SJSA1 (cell line): ENCODE measurements around the gene PRKD3. TPM values are rescaled to one million over a fixed set of nuclear protein-coding genes. Genes with fewer than 3 reads are reported as not detected.
"Not testable (repeated sequence)": the region's sequence is repeated elsewhere in the genome, so short reads cannot be mapped to it uniquely, and the experiment has no call there.

Experiments used
- DNase-seq, 2 experiments: peaks; one replicate each; pipeline ENCODE4 v3.0.0-alpha.2; 2015 to 2020; ENCODE audit warnings: low spot score in 2 of 2, low read depth in 1 of 2
- H3K27ac ChIP-seq: fragments of 250-450 bp; sonication (Bioruptor Pico); 2 replicates; pipeline ENCODE4 v1.5.1; 2020; ENCODE audit warnings: mild to moderate bottlenecking, moderate library complexity
- H3K27me3 ChIP-seq: fragments of 250-450 bp; sonication (Bioruptor Pico); replicated peaks from 2 replicates; pipeline ENCODE4 v1.5.1; 2020; ENCODE audit warnings: mild to moderate bottlenecking, moderate library complexity
- H3K36me3 ChIP-seq: fragments of 250-450 bp; sonication (Bioruptor Pico); 2 replicates; pipeline ENCODE4 v1.5.1; 2020; ENCODE audit warnings: mild to moderate bottlenecking
- H3K4me1 ChIP-seq: fragments of 250-450 bp; sonication (Bioruptor Pico); replicated peaks from 2 replicates; pipeline ENCODE4 v1.6.1; 2021; ENCODE audit warnings: mild to moderate bottlenecking
- H3K4me3 ChIP-seq: fragments of 250-450 bp; sonication (Bioruptor Pico); 2 replicates; pipeline ENCODE4 v1.5.1; 2020; ENCODE audit warnings: mild to moderate bottlenecking
- H3K9me3 ChIP-seq: fragments of 250-450 bp; sonication (Bioruptor Pico); replicated peaks from 2 replicates; pipeline ENCODE4 v1.5.1; 2020; ENCODE audit warnings: mild to moderate bottlenecking
- total RNA-seq: library from RNA; depleted of rRNA; stranded (reverse); fragments of >200 nt; shearing (Covaris generic); gene quantifications from 2 replicates; pipeline ENCODE4 v1.2.3, GENCODE V29; 2014

PRKD3 gene
- total RNA-seq, 1 experiment from 2014 or later: 78.9 TPM

DNA sequence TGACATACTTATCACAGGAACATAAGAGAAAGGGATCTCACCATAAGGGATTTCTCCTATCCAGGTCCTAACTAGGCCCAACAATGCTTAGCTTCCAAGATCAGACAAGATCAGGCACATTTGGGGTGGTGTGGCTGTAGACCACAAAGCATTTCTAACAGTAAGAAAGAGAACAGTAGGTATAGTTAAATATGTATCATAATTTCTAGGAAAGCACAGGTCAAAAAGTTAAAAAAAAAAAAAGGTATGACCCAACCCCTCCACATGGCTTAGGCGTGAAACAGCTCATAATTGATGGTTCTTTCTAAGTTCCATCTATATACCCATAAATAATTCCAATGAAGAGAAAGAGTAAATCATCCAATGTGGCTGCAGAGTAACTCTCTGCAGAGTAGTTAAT, 6.9 kb downstream of the PRKD3 start:
- H3K4me1 ChIP-seq: peaks cover 17% of the 10 kb centered on the region
- no peaks in the 10 kb centered on the region for H3K9me3 ChIP-seq
- DNase-seq: no peak
- no peak overlapping the region for H3K27ac ChIP-seq
- H3K4me3 ChIP-seq: no peak overlapping the region
- no peaks in the 10 kb centered on the region for H3K27me3 ChIP-seq
- peaks cover 57% of the 10 kb centered on the region for H3K36me3 ChIP-seq

DNA sequence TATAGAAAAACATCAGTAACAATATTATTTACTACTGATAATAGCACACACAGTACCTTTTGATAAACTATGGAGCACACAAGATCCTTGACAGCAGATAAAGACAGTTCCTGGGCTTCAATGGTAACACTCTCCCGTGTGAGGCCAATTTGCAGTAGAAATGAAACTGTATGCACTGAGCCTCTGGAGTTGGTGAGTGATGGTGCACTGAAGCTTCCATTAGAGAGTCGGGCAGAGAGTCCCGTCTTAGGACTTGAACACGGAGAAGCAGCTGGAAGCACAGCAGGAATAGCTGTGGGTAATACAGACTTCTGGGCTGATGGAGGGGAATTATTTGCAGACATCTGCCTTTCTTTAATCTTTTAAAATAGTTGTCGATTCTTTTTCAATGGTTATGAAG, 8.5 kb downstream of the PRKD3 start:
- Histone ChIP-seq H3K4me1 (peaks cover 4% of the 10 kb centered on the region; the same call in 1 of the 2 replicates), H3K9me3 (no peaks in the 10 kb centered on the region), H3K27ac (no peak overlapping the region), H3K36me3 (peaks cover 44% of the 10 kb centered on the region), H3K27me3 (no peaks in the 10 kb centered on the region), H3K4me3 (no peak overlapping the region)
- DNase-seq: no peak

- Histone ChIP-seq H3K36me3 (peaks cover 41% of the 10 kb centered on the region), H3K9me3 (no peaks in the 10 kb centered on the region), H3K4me3 (no peak overlapping the region), H3K27me3 (no peaks in the 10 kb centered on the region), H3K27ac (no peak overlapping the region), H3K4me1 (peaks cover 4% of the 10 kb centered on the region; the same call in 1 of the 2 replicates)
- no peak for DNase-seq
Measured at GRCh38 chr2:37315364-37315763, 9.3 kb downstream of the PRKD3 start.

GRCh38 chr2:37307500-37307899, 17.1 kb downstream of the PRKD3 start:
- H3K27me3 ChIP-seq: no peaks in the 10 kb centered on the region
- H3K36me3 ChIP-seq: peaks cover 4% of the 10 kb centered on the region
- H3K4me3 ChIP-seq: no peak overlapping the region
- H3K27ac ChIP-seq: no peak overlapping the region
- no peaks in the 10 kb centered on the region for H3K9me3 ChIP-seq
- no peak for DNase-seq
- no peaks in the 10 kb centered on the region for H3K4me1 ChIP-seq

- Histone ChIP-seq H3K36me3 (peaks cover 4% of the 10 kb centered on the region), H3K4me1 (no peaks in the 10 kb centered on the region), H3K4me3 (no peak overlapping the region), H3K27ac (no peak overlapping the region), H3K9me3 (no peaks in the 10 kb centered on the region), H3K27me3 (no peaks in the 10 kb centered on the region)
- DNase-seq: no peak
Measured at GRCh38 chr2:37306024-37306423, 18.6 kb downstream of the PRKD3 start.

- Histone ChIP-seq H3K27ac (no peak overlapping the region), H3K4me1 (no peaks in the 10 kb centered on the region), H3K4me3 (no peak overlapping the region), H3K36me3 (peaks cover 4% of the 10 kb centered on the region), H3K27me3 (no peaks in the 10 kb centered on the region), H3K9me3 (no peaks in the 10 kb centered on the region)
- no peak for DNase-seq
Measured at GRCh38 chr2:37302701-37303252, 21.9 kb downstream of the PRKD3 start.

DNA sequence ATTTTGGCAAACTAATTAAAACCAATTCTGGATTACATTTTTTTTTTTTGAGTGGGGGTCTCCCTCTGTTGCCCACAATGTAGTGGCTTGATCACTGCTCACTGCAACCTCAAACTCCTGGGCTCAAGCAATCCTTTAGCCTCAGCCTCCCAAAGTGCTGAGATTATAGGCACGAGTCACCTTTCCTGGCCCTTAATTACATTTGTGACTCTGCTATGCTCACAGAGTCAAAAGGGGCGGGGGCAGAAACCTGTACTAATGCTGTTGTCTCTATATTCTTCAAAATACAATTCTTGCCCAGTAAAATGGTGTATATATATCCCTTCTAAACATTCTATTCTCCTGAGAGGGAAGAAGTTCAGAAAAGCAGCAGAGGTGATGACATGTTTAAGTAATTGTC, 23.2 kb downstream of the PRKD3 start:
- H3K36me3 ChIP-seq: peaks cover 4% of the 10 kb centered on the region
- no peak overlapping the region for H3K27ac ChIP-seq
- no peaks in the 10 kb centered on the region for H3K4me1 ChIP-seq
- H3K4me3 ChIP-seq: no peak overlapping the region
- no peaks in the 10 kb centered on the region for H3K27me3 ChIP-seq
- DNase-seq: no peak
- H3K9me3 ChIP-seq: no peaks in the 10 kb centered on the region

- H3K27me3 ChIP-seq: no peaks in the 10 kb centered on the region
- H3K27ac ChIP-seq: no peak overlapping the region
- H3K4me3 ChIP-seq: no peak overlapping the region
- H3K9me3 ChIP-seq: no peaks in the 10 kb centered on the region
- H3K36me3 ChIP-seq: peaks cover 4% of the 10 kb centered on the region; the same call in 1 of the 2 replicates
- no peak for DNase-seq
- no peaks in the 10 kb centered on the region for H3K4me1 ChIP-seq
Measured at GRCh38 chr2:37300578-37300977, 24.1 kb downstream of the PRKD3 start.

DNA sequence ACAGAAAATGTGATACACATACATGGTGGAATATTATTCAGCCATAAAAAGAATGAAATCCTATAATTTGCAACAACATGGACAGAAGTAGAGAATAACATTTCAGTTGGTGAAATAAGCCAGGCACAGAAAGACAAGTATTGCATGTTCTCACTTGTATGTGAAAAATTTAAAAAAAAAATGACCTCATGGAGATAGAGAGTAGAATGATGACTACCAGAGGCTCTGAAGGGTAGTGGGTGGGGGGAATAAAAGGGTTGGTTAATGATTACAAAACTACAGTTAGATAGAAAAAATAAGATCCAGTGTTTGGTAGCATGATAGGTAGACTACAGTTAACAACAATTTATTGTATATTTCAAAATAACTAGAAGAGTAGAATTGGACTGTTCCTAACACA, 24.5 kb downstream of the PRKD3 start:
- Histone ChIP-seq H3K27me3 (no peaks in the 10 kb centered on the region), H3K36me3 (peaks cover 4% of the 10 kb centered on the region; the same call in 1 of the 2 replicates), H3K4me3 (no peak overlapping the region), H3K4me1 (no peaks in the 10 kb centered on the region), H3K9me3 (no peaks in the 10 kb centered on the region), H3K27ac (no peak overlapping the region)
- no peak for DNase-seq

DNA sequence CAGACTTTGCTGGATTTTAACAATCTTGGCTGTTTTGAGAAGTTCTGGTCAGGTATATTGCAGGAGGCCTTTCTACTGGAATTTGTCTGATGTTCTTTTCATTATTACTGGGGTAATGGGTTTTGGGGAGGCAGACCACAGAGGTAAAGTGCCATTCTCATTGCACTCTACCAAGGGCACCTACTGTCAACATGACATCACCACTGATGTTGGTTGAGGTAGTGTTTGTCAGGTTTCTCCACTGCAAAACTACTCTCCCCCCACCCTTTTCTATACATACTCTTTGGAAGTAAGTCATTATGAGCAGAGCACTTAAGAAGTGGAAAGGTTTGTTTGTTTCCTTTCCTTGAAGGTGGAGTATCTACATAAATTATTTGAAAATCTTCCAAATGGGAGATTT, 27.0 kb downstream of the PRKD3 start:
- H3K4me3 ChIP-seq: no peak overlapping the region
- no peaks in the 10 kb centered on the region for H3K9me3 ChIP-seq
- no peaks in the 10 kb centered on the region for H3K4me1 ChIP-seq
- H3K36me3 ChIP-seq: peaks cover 12% of the 10 kb centered on the region; the same call in 1 of the 2 replicates
- no peak overlapping the region for H3K27ac ChIP-seq
- no peak for DNase-seq
- no peaks in the 10 kb centered on the region for H3K27me3 ChIP-seq

- no peaks in the 10 kb centered on the region for H3K27me3 ChIP-seq
- DNase-seq: no peak
- H3K27ac ChIP-seq: no peak overlapping the region
Measured at GRCh38 chr2:37295469-37296073, 29.1 kb downstream of the PRKD3 start.

DNA sequence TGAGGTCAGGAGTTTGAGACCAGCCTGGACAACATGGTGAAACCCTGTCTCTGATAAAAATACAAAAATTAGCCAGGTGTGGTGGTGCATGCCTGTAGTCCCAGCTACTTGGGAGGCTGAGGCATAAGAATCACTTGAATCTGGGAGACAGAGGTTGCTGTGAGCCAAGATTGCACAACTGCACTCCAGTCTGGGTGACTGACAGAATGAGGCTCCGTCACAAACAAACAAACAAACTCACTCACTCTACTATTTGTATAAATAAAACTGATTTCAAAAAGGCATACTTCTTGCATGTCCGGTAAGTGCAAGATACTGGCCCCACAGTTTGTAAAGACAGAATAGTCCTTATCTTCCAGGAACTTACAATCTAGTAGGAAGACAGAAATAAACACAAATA, 29.8 kb downstream of the PRKD3 start:
- not testable (repeated sequence) for H3K4me1 ChIP-seq, H3K27ac ChIP-seq, H3K27me3 ChIP-seq, DNase-seq, H3K4me3 ChIP-seq, H3K9me3 ChIP-seq
- peaks cover 30% of the 10 kb centered on the region for H3K36me3 ChIP-seq

More at GRCh38 chr2:37295469-37296073, 29.1 kb downstream of the PRKD3 start:
- Histone ChIP-seq H3K9me3 (no peaks in the 10 kb centered on the region), H3K36me3 (peaks cover 26% of the 10 kb centered on the region), H3K4me1 (no peaks in the 10 kb centered on the region), H3K4me3 (no peak overlapping the region)

DNA sequence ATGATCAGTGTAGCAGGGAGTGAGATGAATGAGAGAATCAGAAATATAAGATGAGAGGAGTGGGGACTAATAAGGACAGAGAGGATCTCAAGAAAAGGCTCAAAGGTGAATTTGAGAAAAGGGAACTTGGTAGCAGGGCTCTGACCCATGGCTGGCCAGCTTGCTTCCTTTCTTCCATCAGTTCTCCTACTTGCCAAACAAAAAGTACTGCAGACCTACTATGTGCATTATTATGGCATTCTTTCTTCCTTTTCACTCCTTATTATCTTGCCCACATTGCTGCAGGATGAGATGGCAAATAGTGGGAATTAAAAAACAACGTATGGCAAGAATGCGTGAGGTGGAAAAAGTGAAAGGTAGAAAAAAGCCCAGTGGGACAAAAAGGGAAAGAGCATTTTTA, 33.0 kb downstream of the PRKD3 start:
- Histone ChIP-seq H3K27me3 (no peaks in the 10 kb centered on the region), H3K27ac (no peak overlapping the region), H3K9me3 (no peaks in the 10 kb centered on the region), H3K4me3 (no peak overlapping the region), H3K36me3 (peaks cover 49% of the 10 kb centered on the region), H3K4me1 (no peaks in the 10 kb centered on the region)
- DNase-seq: no peak

GRCh38 chr2:37287966-37288365, 36.7 kb downstream of the PRKD3 start:
- H3K9me3 ChIP-seq: no peaks in the 10 kb centered on the region
- no peak overlapping the region for H3K27ac ChIP-seq
- DNase-seq: no peak

DNA sequence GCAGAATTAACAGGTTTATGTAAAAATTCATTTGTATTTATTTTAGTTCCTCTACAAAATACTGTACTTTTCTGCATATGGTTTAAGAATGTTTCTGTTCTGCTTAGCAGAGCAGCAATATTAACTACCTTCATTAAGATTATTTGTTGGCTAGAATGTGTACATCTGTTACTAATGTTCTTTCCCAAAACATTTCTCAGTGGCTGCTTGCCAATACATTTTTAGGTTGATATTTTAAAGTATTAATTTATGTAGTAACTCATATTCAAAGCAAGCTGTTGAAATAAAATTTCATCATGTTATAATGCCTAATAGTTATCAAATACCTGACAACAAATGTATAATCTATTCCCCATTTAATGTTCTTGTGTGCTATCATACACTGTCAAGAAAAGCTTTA, 40.3 kb downstream of the PRKD3 start:
- H3K4me3 ChIP-seq: no peak overlapping the region
- DNase-seq: no peak
- H3K27ac ChIP-seq: no peak overlapping the region
- H3K9me3 ChIP-seq: no peaks in the 10 kb centered on the region
- peaks cover 63% of the 10 kb centered on the region for H3K36me3 ChIP-seq
- peaks cover 3% of the 10 kb centered on the region; the same call in 1 of the 2 replicates for H3K4me1 ChIP-seq
- no peaks in the 10 kb centered on the region for H3K27me3 ChIP-seq

More at GRCh38 chr2:37287966-37288365, 36.7 kb downstream of the PRKD3 start:
- peaks cover 3% of the 10 kb centered on the region; the same call in 1 of the 2 replicates for H3K4me1 ChIP-seq
- H3K4me3 ChIP-seq: no peak overlapping the region
- peaks cover 53% of the 10 kb centered on the region for H3K36me3 ChIP-seq
- no peaks in the 10 kb centered on the region for H3K27me3 ChIP-seq
